Psoas muscle (tissue), 8 donors: ENCODE results near the gene CTIF. TPM values are rescaled to one million over a fixed set of nuclear protein-coding genes. Genes with fewer than 3 reads are reported as not detected.

Source experiments
- ATAC-seq, 4 donors: fragments of 200-7000 bp; cut with Tn5 transposase; one replicate each; pipeline ENCODE4 v1.9.1; 2020; ENCODE audit warnings: moderate library complexity in 3 of 4, mild to moderate bottlenecking in 2 of 4
- DNase-seq, 2 donors: peaks; one replicate each; pipeline ENCODE4 v3.0.0-alpha.2; 2020
- H3K27ac ChIP-seq: fragments of 200-600 bp; one replicate; pipeline ENCODE4 v1.8.0; 2022
- H3K27me3 ChIP-seq, 3 donors: fragments of 200-600 bp in 1 of 3; one replicate each; pipeline versions ENCODE4 v1.6.1 to v1.8.0; 2013 to 2022; ENCODE audit warnings: low read length in 2 of 3, mild to moderate bottlenecking in 2 of 3, moderate library complexity in 1 of 3; ENCODE audit not compliant: insufficient read depth in 3 of 3
- H3K36me3 ChIP-seq, 2 donors: fragments of 200-600 bp in 1 of 2; one replicate each; pipeline versions ENCODE4 v1.6.1 to v1.8.0; 2013 to 2022; ENCODE audit warnings: low read depth in 1 of 2, mild to moderate bottlenecking in 1 of 2, moderate library complexity in 1 of 2; ENCODE audit not compliant: insufficient read depth in 1 of 2
- H3K4me1 ChIP-seq: fragments of 200-600 bp; one replicate; pipeline ENCODE4 v1.8.0; 2022
- H3K4me3 ChIP-seq: fragments of 200-600 bp; one replicate; pipeline ENCODE4 v1.8.0; 2022; ENCODE audit warnings: mild to moderate bottlenecking
- H3K9me3 ChIP-seq: fragments of 200-600 bp; one replicate; pipeline ENCODE4 v1.8.0; 2022
- CTCF ChIP-seq: fragments of 200-600 bp; IDR thresholded peaks from one replicate; pipeline ENCODE4 v1.8.0; 2022; ENCODE audit warnings: antibody characterized with exemption
- WGBS, 3 donors: extraction: QIAGEN DNeasy Blood & Tissue Kit; methylation state at CpG; one replicate each; pipeline versions ENCODE4 v1.1.6 to v1.1.7; 2013; 5-methylcytosine and 5-hydroxymethylcytosine counted together
- intact Hi-C, 2 donors: fragments of 100-400 bp; cut with DNase I; formaldehyde crosslinking; loops; one replicate each; pipeline versions ENCODE4 v1.11.0 to v1.14.2; 2022
- polyA plus RNA-seq, 3 donors: library from polyadenylated mRNA; stranded (reverse); fragments of 200-250 nt; gene quantifications; one replicate each; pipeline ENCODE4 v1.2.3, GENCODE V29; 2013
- total RNA-seq, 4 donors: library from RNA; stranded (reverse); fragmentation: NEBNext Ultra II Directional in 2 of 4; extraction: Animal tissue kit (Norgen Biotek cat#: 25700) in 2 of 4; gene quantifications; one replicate each; pipeline versions ENCODE4 v1.2.1 to v1.2.4, GENCODE V29; 2021 to 2023
- donor health status: healthy with polysubstance abuse.
- donor health status: DM: no; HTN: no; CAD: no; lungs with moderate emphysema.
- donor health status: Bipolar disorder and iron deficiency.
- donor health status: healthy.
- donor health status: DM: yes; HTN: yes; CAD: no.
- donor health status: DM: no; HTN: no; CAD: no.
- donor health status: DM: no; HTN: no; CAD: no.
- donor health status: DM: yes; HTN: yes; CAD: no.

Gene CTIF
- total and polyA plus RNA-seq, 7 donors: 11.3 to 40.5 (median 26.9) TPM

- Histone ChIP-seq H3K9me3 (peaks cover 4% of the 10 kb centered on the region), H3K27ac (no peak overlapping the region), H3K36me3 (no peaks in the 10 kb centered on the region), H3K27me3 (no peaks in the 10 kb centered on the region), H3K4me3 (no peak overlapping the region), H3K4me1 (no peaks in the 10 kb centered on the region)
- peak in 1 of 2 donors; percentile 72 for DNase-seq
- no peak for TF ChIP-seq CTCF
- no peak for ATAC-seq
- WGBS, 3 donors: 88 to 91% (median 91%) methylated on average over 22 of the region's 22 CpGs
- intact Hi-C loops: no loop called here
These were observed 323.9 kb downstream of the CTIF start for GRCh38 chr18:48862678-48863270.

- ATAC-seq (no peak), DNase-seq (no peak)
- Histone ChIP-seq H3K4me1 (no peaks in the 10 kb centered on the region), H3K4me3 (no peak overlapping the region), H3K9me3 (peaks cover 4% of the 10 kb centered on the region), H3K27me3 (no peaks in the 10 kb centered on the region), H3K36me3 (no peaks in the 10 kb centered on the region), H3K27ac (no peak overlapping the region)
- 93 to 96% (median 94%) methylated on average over 8 of the region's 8 CpGs for WGBS, 3 donors
- TF ChIP-seq CTCF: no peak
- intact Hi-C loops: no loop called here
These were observed 324.7 kb downstream of the CTIF start for GRCh38 chr18:48863432-48864065.

DNA sequence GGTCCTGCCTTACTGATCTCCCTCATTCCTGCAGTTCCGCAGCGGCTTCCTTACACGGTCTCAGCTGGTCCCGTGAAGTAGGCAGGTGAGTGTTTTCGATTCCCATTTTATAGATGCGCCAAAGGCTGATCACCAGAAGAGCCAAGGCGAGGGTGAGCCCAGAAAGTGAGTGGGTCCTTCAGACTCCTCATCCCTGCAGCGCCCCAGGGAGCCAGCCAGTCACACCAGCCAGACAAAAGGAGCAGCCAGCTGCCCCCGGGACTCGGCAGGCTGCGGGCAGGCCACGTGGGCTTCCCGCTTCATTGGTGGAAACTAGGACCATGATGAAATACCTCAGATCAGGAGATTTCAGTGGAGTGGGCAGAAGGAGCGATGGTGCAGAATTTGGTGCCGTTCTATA, 326.0 kb downstream of the CTIF start:
- ATAC-seq: no peak
- Histone ChIP-seq H3K4me3 (no peak overlapping the region), H3K9me3 (peaks cover 4% of the 10 kb centered on the region), H3K27me3 (no peaks in the 10 kb centered on the region), H3K36me3 (no peaks in the 10 kb centered on the region), H3K27ac (no peak overlapping the region), H3K4me1 (no peaks in the 10 kb centered on the region)
- DNase-seq: no peak
- intact Hi-C loops: no loop called here
- TF ChIP-seq CTCF: no peak
- 93 to 97% (median 96%) methylated on average over 15 of the region's 15 CpGs for WGBS, 3 donors

DNA sequence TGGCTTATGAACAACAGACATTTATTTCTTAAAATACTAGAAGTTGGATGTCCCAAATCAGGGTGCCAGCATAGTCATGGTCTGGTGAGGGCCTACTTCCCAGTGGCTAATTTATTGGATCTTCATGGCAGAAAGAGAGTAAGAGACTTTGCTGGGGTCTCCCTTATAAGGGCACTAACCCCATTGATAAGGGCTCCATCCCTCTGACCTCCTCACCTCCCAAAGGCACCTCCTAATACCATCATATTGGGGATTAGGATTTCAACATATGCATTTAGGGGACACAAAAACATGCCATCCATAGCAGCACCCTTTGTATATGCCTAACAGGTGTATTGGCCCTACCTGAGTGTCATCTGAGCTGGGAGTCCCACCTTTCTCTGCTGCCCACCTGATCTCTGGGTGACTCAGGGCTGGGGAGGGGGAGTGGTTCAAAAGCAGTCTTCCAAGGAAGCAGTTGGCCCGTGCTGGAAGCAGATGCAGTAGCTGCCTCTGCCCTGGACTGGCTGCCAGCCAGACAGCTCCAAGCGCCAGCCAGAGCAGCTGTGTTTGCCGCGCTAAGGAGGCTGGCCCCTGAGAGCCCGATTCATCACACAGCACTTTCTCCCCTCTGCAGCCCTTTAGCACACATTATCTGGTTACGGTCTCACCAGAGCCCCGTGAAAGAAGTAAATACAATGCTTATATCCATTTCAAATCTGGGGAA, 327.4 kb downstream of the CTIF start:
- no peak for TF ChIP-seq CTCF
- WGBS, 3 donors: 13 to 15% (median 14%) methylated on average over 7 of the region's 7 CpGs
- DNase-seq (peak; percentile 65 to 85), ATAC-seq (peak; percentile 79 to 91 (median 90))
- Histone ChIP-seq H3K4me1 (no peaks in the 10 kb centered on the region), H3K27me3 (no peaks in the 10 kb centered on the region), H3K36me3 (no peaks in the 10 kb centered on the region), H3K27ac (no peak overlapping the region), H3K9me3 (peaks cover 4% of the 10 kb centered on the region), H3K4me3 (no peak overlapping the region)
- intact Hi-C loops: no loop called here
